HepG2 (cell line): Measurements from ENCODE around the gene TRERF1. TPM values are rescaled to one million over a fixed set of nuclear protein-coding genes. Genes with fewer than 3 reads are reported as not detected.
A peak's percentile ranks its signal among the peaks of the same experiment; 100 is the strongest.

ENCODE experiments used
- AFF4 ChIP-seq: sonication (generic); formaldehyde crosslinking; IDR thresholded peaks from 2 replicates; pipeline ENCODE4 v1.4.0; 2020; ENCODE audit warnings: missing genetic modification reagents
- ASH2L ChIP-seq: fragments of 300-600, 200-600 bp; sonication (generic); IDR thresholded peaks from 2 replicates; pipeline ENCODE4 v1.7.0; 2017; ENCODE audit warnings: low read depth, mild to moderate bottlenecking, moderate library complexity, mixed read lengths, low read length; ENCODE audit not compliant: insufficient read length
- ATF5 ChIP-seq: sonication (generic); formaldehyde crosslinking; IDR thresholded peaks from 2 replicates; pipeline ENCODE4 v1.4.0; 2020; ENCODE audit warnings: mild to moderate bottlenecking, low read depth, missing genetic modification reagents
- HOXA3 ChIP-seq: sonication (generic); formaldehyde crosslinking; IDR thresholded peaks from 2 replicates; pipeline ENCODE4 v1.5.0; 2020; ENCODE audit warnings: missing genetic modification reagents
- IRX3 ChIP-seq: sonication (generic); formaldehyde crosslinking; IDR thresholded peaks from 2 replicates; pipeline ENCODE4 v1.8.1; 2023; ENCODE audit warnings: mild to moderate bottlenecking, low read depth, missing genetic modification reagents, borderline replicate concordance
- NCOA1 ChIP-seq: sonication (generic); formaldehyde crosslinking; IDR thresholded peaks from 2 replicates; pipeline ENCODE4 v1.9.0; 2021; ENCODE audit warnings: missing genetic modification reagents
- NCOR1 ChIP-seq: fragments of 200-600 bp; sonication (generic); IDR thresholded peaks from 2 replicates; pipeline ENCODE4 v1.7.0; 2017; ENCODE audit warnings: antibody characterized with exemption, low read length, borderline replicate concordance
- PHB2 ChIP-seq: fragments of 450-650 bp; IDR thresholded peaks from 2 replicates; pipeline ENCODE4 v1.6.1; 2018; ENCODE audit not compliant: partially characterized antibody
- POLR2AphosphoS5 ChIP-seq: IDR thresholded peaks from 2 replicates; pipeline ENCODE4 v1.6.1; 2012; ENCODE audit warnings: low read depth, low read length
- PRPF4 ChIP-seq: fragments of 200-400 bp; formaldehyde crosslinking; IDR thresholded peaks from 2 replicates; pipeline ENCODE4 v1.6.1; 2016; ENCODE audit warnings: low read length, low read depth; ENCODE audit not compliant: poor library complexity, severe bottlenecking
- REXO4 ChIP-seq: sonication (generic); formaldehyde crosslinking; IDR thresholded peaks from 2 replicates; pipeline ENCODE4 v1.8.0; 2022; ENCODE audit warnings: missing genetic modification reagents, mild to moderate bottlenecking, borderline replicate concordance
- SCMH1 ChIP-seq: sonication (generic); formaldehyde crosslinking; IDR thresholded peaks from 2 replicates; pipeline ENCODE4 v1.9.0; 2021; ENCODE audit warnings: missing genetic modification reagents, mild to moderate bottlenecking, borderline replicate concordance
- ZBTB43 ChIP-seq: sonication (generic); formaldehyde crosslinking; conservative IDR thresholded peaks from 2 replicates; pipeline ENCODE4 v1.4.0; 2020; ENCODE audit warnings: missing genetic modification reagents
- ZFP37 ChIP-seq: sonication (generic); formaldehyde crosslinking; IDR thresholded peaks from 2 replicates; pipeline ENCODE4 v1.4.0; 2020; ENCODE audit warnings: missing genetic modification reagents, borderline replicate concordance
- ZNF652 ChIP-seq: IDR thresholded peaks from 2 replicates; pipeline ENCODE4 v1.6.1; 2016; ENCODE audit warnings: low read depth, borderline replicate concordance
- ZNF687 ChIP-seq: sonication (generic); formaldehyde crosslinking; IDR thresholded peaks from 2 replicates; pipeline ENCODE4 v1.5.1; 2020; ENCODE audit warnings: mild to moderate bottlenecking, missing genetic modification reagents, moderate library complexity
- ZNF777 ChIP-seq: sonication (generic); formaldehyde crosslinking; IDR thresholded peaks from 2 replicates; pipeline ENCODE4 v1.4.0; 2020; ENCODE audit warnings: missing genetic modification reagents
- ZNF891 ChIP-seq: sonication (generic); formaldehyde crosslinking; IDR thresholded peaks from 2 replicates; pipeline ENCODE4 v1.5.0; 2020; ENCODE audit warnings: mild to moderate bottlenecking, missing genetic modification reagents
- polyA plus RNA-seq, 8 experiments: library from polyadenylated mRNA; depleted of rRNA in 3 of 8; stranded (reverse) in 7 of 8; unstranded in 1 of 8; fragments of >200 nt; fragmentation: Illumina TruSeq in 4 of 8; extraction: Trizol in 4 of 8; gene quantifications; 2 replicates each; pipeline versions ENCODE4 v1.2.1 to v1.2.3, GENCODE V29; 2011 to 2016; ENCODE audit warnings: low read depth in 4 of 8, missing spikeins in 1 of 8, mixed read lengths in 1 of 8; ENCODE audit not compliant: insufficient read depth in 1 of 8
- total RNA-seq, 5 experiments: library from RNA; depleted of rRNA; stranded (reverse); fragments of >200 nt; fragmentation: Illumina TruSeq; extraction: Trizol; gene quantifications; 2 replicates each; pipeline ENCODE4 v1.2.3, GENCODE V29; 2016; ENCODE audit warnings: low read depth in 1 of 5

Gene TRERF1
- total and polyA plus RNA-seq, 2 of the 13 experiments (the other 11 are each of a cell fraction or from before 2014, with no cell fraction given) = 0.02 TPM; not detected in 1

DNA sequence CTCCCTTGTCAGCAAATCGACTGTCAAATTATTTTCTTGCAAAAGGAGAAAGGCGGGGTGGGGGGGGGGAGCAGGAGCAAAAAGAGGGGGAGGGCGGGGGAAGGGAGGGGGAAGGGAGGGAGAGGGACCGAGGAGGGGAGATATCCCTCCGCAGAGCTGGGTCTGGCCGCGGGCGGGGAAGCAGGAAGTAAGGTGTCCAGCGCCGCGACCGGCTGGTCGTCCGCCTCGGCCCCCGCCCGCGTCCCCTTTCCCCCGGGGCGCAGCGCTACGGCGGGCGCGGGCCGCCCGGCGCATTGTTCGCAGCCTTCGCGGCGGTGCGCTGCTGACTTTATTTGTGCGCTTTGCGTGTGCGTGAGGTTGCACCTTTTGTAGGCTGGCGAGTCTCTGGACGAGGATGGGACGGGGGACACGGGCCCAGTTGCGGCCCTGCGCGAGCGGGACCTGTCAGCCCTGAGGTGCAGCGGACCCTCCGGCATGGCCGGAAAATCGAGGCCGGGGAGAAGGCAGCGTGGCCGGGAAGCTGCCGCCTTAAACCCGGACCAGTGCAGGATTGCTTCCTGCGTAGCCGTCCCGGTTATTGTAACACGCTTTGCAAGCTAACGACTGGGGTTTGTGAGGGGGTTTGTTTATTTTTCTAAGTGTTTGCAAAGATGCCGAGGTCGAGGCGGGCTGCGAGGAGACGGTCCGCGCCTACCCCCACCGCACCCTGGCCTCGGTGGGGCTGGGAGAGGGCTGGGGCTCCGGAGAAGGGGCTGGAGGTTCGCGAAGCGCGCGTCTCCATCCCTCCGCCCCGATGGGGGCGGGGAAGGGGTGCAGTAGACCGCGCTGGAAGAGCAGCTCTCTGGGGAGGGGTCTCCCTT is 675 bp upstream of the TRERF1 start (continued):
- TF ChIP-seq ZFP37 (CRISPR knock-in tag) (no peak), IRX3 (CRISPR knock-in tag) (0 out of 2 replicates have a peak, but pooled peaks have one; percentile 21), SCMH1 (CRISPR knock-in tag) (no peak), ZNF687 (CRISPR knock-in tag) (peak; percentile 56), ZNF891 (CRISPR knock-in tag) (no peak), AFF4 (CRISPR knock-in tag) (no peak), REXO4 (CRISPR knock-in tag) (no peak), ATF5 (no peak), ZNF777 (peak; percentile 81), NCOR1 (no peak), PRPF4 (no peak), ASH2L (no peak), ZNF652 (CRISPR knock-in tag) (no peak), NCOA1 (CRISPR knock-in tag) (no peak), HOXA3 (no peak), POLR2AphosphoS5 (no peak), PHB2 (no peak), ZBTB43 (CRISPR knock-in tag) (no peak)
